Measurements from ENCODE around the gene RSPH3. TPM values are rescaled to one million over a fixed set of nuclear protein-coding genes. Genes with fewer than 3 reads are reported as not detected.
"Not testable (repeated sequence)": the region's sequence is repeated elsewhere in the genome, so short reads cannot be mapped to it uniquely, and the experiment has no call there.

The RSPH3 gene
- total and polyA plus RNA-seq, 8 donors = 10.5 to 18.0 (median 11.2) TPM

- no peak for ATAC-seq
- no peak overlapping the region for H3K27ac ChIP-seq
- no peak for DNase-seq
- peaks cover 0 to 17% of the 10 kb centered on the region in 2 donors for H3K4me1 ChIP-seq
- intact Hi-C loops (cut with DNase I) = loop anchor here in 1 of 2 donors (10.0 kb wide), 1 partner anchor 120 kb away; no protein-coding TSS in a partner anchor
- H3K27me3 ChIP-seq = no peaks in the 10 kb centered on the region
- H3K36me3 ChIP-seq = no peaks in the 10 kb centered on the region
- peaks cover 0 to 4% of the 10 kb centered on the region in 2 donors for H3K9me3 ChIP-seq
- TF ChIP-seq CTCF (IDR thresholded peaks at IDR 0.05) = no peak
- H3K4me3 ChIP-seq = no peak overlapping the region
These were observed 14.4 kb upstream of the RSPH3 start for GRCh38 chr6:159014406-159014805.

GRCh38 chr6:159013229-159013628 is 13.2 kb upstream of the RSPH3 start:
- no peak for ATAC-seq
- DNase-seq = no peak
- H3K27ac ChIP-seq = no peak overlapping the region
- H3K4me3 ChIP-seq = no peak overlapping the region
- H3K27me3 ChIP-seq = no peaks in the 10 kb centered on the region
- H3K4me1 ChIP-seq = peaks cover 0 to 25% of the 10 kb centered on the region in 2 donors
- TF ChIP-seq CTCF (IDR thresholded peaks at IDR 0.05) = no peak
- no peaks in the 10 kb centered on the region for H3K36me3 ChIP-seq
- intact Hi-C loops (cut with DNase I) = loop anchor here in 1 of 2 donors (10.0 kb wide), 1 partner anchor 122 kb away; no protein-coding TSS in a partner anchor
- H3K9me3 ChIP-seq = peaks cover 0 to 4% of the 10 kb centered on the region in 2 donors

- Histone ChIP-seq H3K4me3 (no peak overlapping the region), H3K27ac (no peak overlapping the region), H3K4me1 (peaks cover 0 to 20% of the 10 kb centered on the region in 2 donors), H3K27me3 (no peaks in the 10 kb centered on the region), H3K36me3 (no peaks in the 10 kb centered on the region), H3K9me3 (peaks cover 0 to 4% of the 10 kb centered on the region in 2 donors)
- intact Hi-C loops (cut with DNase I) = loop anchor here in 1 of 2 donors (10.0 kb wide), 1 partner anchor 123 kb away; no protein-coding TSS in a partner anchor
- ATAC-seq = no peak
- no peak for TF ChIP-seq CTCF (IDR thresholded peaks at IDR 0.05)
- no peak for DNase-seq
These were observed 12.2 kb upstream of the RSPH3 start for GRCh38 chr6:159012201-159012600.

- not testable (repeated sequence) for DNase-seq, H3K27me3 ChIP-seq, H3K27ac ChIP-seq, H3K36me3 ChIP-seq, ATAC-seq, H3K9me3 ChIP-seq, H3K4me3 ChIP-seq
- intact Hi-C loops (cut with DNase I) = loop anchor here in 1 of 2 donors (10.0 kb wide), 1 partner anchor 125 kb away; no protein-coding TSS in a partner anchor
- peaks cover 0 to 20% of the 10 kb centered on the region in 2 donors for H3K4me1 ChIP-seq
These were observed 10.1 kb upstream of the RSPH3 start for GRCh38 chr6:159010037-159010612.

- Histone ChIP-seq H3K27ac (no peak overlapping the region), H3K36me3 (no peaks in the 10 kb centered on the region), H3K4me1 (peaks cover 0 to 20% of the 10 kb centered on the region in 2 donors), H3K4me3 (no peak overlapping the region), H3K9me3 (no peaks in the 10 kb centered on the region), H3K27me3 (no peaks in the 10 kb centered on the region)
- ATAC-seq (peak; percentile 78), DNase-seq (peak in 1 of 4 donors; percentile 26)
- TF ChIP-seq CTCF (IDR thresholded peaks at IDR 0.05) = peak; percentile 29 to 52
- intact Hi-C loops (cut with DNase I) = no loop called here
These were observed 8.8 kb upstream of the RSPH3 start for GRCh38 chr6:159008656-159009288.
